ENCODE results near the gene ARHGAP5.

ARHGAP5 gene

GRCh38 chr14:32102152-32102787 is 25.2 kb downstream of the ARHGAP5 start:
- Histone ChIP-seq H3K27me3 (ENCODE audit: insufficient read depth, low read length) (no peaks in the 10 kb centered on the region), H3K9me3 (ENCODE audit: low read length) (no peaks in the 10 kb centered on the region), H3F3A (ENCODE audit: insufficient read depth, low read length) (no peaks in the 10 kb centered on the region), H4K20me1 (ENCODE audit: insufficient read depth, low read length) (no peaks in the 10 kb centered on the region), H3K9me2 (ENCODE audit: low read depth, low read length) (no peaks in the 10 kb centered on the region), H3K4me2 (ENCODE audit: low read length) (no peak overlapping the region; the same call in 1 of the 2 replicates), H3K4me3 (ENCODE audit: low read depth, low read length, poor library complexity, severe bottlenecking) (no peak overlapping the region), H3K9ac (ENCODE audit: low read length) (no peak overlapping the region), H3K36me3 (ENCODE audit: insufficient read depth, low read length) (no peaks in the 10 kb centered on the region), H3K4me1 (ENCODE audit: insufficient read depth, low read length, severe bottlenecking) (peaks cover 10% of the 10 kb centered on the region), H3K27ac (ENCODE audit: low read depth, low read length, poor library complexity, severe bottlenecking) (no peak overlapping the region), H2AFZ (ENCODE audit: low read length) (no peak overlapping the region), H3K79me2 (ENCODE audit: insufficient read depth, low read length) (no peaks in the 10 kb centered on the region)
- TF ChIP-seq CTCF (IDR thresholded peaks at IDR 0.05; ENCODE audit: low read length) (no peak), EZH2 (IDR thresholded peaks at IDR 0.05; ENCODE audit: borderline replicate concordance, low read length) (no peak)

- no peaks in the 10 kb centered on the region for H3K27me3 ChIP-seq (ENCODE audit: insufficient read depth, low read length)
- no peaks in the 10 kb centered on the region for H3F3A ChIP-seq (ENCODE audit: insufficient read depth, low read length)
- no peak overlapping the region for H3K4me3 ChIP-seq (ENCODE audit: low read depth, low read length, poor library complexity, severe bottlenecking)
- H3K79me2 ChIP-seq (ENCODE audit: insufficient read depth, low read length): no peaks in the 10 kb centered on the region
- H2AFZ ChIP-seq (ENCODE audit: low read length): no peak overlapping the region
- TF ChIP-seq EZH2 (IDR thresholded peaks at IDR 0.05; ENCODE audit: borderline replicate concordance, low read length): no peak
- no peak for TF ChIP-seq CTCF (IDR thresholded peaks at IDR 0.05; ENCODE audit: low read length)
- H3K4me1 ChIP-seq (ENCODE audit: insufficient read depth, low read length, severe bottlenecking): peaks cover 10% of the 10 kb centered on the region
- H3K36me3 ChIP-seq (ENCODE audit: insufficient read depth, low read length): no peaks in the 10 kb centered on the region
- H3K9me2 ChIP-seq (ENCODE audit: low read depth, low read length): no peaks in the 10 kb centered on the region
- H4K20me1 ChIP-seq (ENCODE audit: insufficient read depth, low read length): no peaks in the 10 kb centered on the region
- no peak overlapping the region for H3K9ac ChIP-seq (ENCODE audit: low read length)
- H3K27ac ChIP-seq (ENCODE audit: low read depth, low read length, poor library complexity, severe bottlenecking): no peak overlapping the region
- no peak overlapping the region for H3K4me2 ChIP-seq (ENCODE audit: low read length)
- no peaks in the 10 kb centered on the region for H3K9me3 ChIP-seq (ENCODE audit: low read length)
Observed at GRCh38 chr14:32102968-32103367, 25.9 kb downstream of the ARHGAP5 start.

GRCh38 chr14:32104308-32104707 is 27.2 kb downstream of the ARHGAP5 start:
- H4K20me1 ChIP-seq (ENCODE audit: insufficient read depth, low read length): no peaks in the 10 kb centered on the region
- TF ChIP-seq EZH2 (IDR thresholded peaks at IDR 0.05; ENCODE audit: borderline replicate concordance, low read length) (no peak), CTCF (IDR thresholded peaks at IDR 0.05; ENCODE audit: low read length) (no peak)
- H3K4me2 ChIP-seq (ENCODE audit: low read length): no peak overlapping the region

More at GRCh38 chr14:32104308-32104707, 27.2 kb downstream of the ARHGAP5 start:
- Histone ChIP-seq H3K9ac (ENCODE audit: low read length) (no peak overlapping the region), H3F3A (ENCODE audit: insufficient read depth, low read length) (no peaks in the 10 kb centered on the region), H3K9me2 (ENCODE audit: low read depth, low read length) (no peaks in the 10 kb centered on the region), H3K36me3 (ENCODE audit: insufficient read depth, low read length) (no peaks in the 10 kb centered on the region), H3K27ac (ENCODE audit: low read depth, low read length, poor library complexity, severe bottlenecking) (no peak overlapping the region), H2AFZ (ENCODE audit: low read length) (no peak overlapping the region), H3K79me2 (ENCODE audit: insufficient read depth, low read length) (no peaks in the 10 kb centered on the region), H3K4me1 (ENCODE audit: insufficient read depth, low read length, severe bottlenecking) (peaks cover 10% of the 10 kb centered on the region), H3K9me3 (ENCODE audit: low read length) (no peaks in the 10 kb centered on the region), H3K27me3 (ENCODE audit: insufficient read depth, low read length) (no peaks in the 10 kb centered on the region), H3K4me3 (ENCODE audit: low read depth, low read length, poor library complexity, severe bottlenecking) (no peak overlapping the region)

All from OCI-LY1 (cell line).